HTR-8/SVneo (cell line): ENCODE measurements around the gene SELE.

ENCODE experiments used
- DNase-seq: peaks from one replicate; pipeline ENCODE4 v3.0.0; 2011; ENCODE audit warnings: low spot score, mixed read lengths; ENCODE audit not compliant: insufficient read length
- FAIRE-seq: peaks from 2 replicates; lab custom pipeline; 2011; peaks lifted over from hg19 to GRCh38; lab: Jason Lieb, UNC

Gene SELE, protein sequence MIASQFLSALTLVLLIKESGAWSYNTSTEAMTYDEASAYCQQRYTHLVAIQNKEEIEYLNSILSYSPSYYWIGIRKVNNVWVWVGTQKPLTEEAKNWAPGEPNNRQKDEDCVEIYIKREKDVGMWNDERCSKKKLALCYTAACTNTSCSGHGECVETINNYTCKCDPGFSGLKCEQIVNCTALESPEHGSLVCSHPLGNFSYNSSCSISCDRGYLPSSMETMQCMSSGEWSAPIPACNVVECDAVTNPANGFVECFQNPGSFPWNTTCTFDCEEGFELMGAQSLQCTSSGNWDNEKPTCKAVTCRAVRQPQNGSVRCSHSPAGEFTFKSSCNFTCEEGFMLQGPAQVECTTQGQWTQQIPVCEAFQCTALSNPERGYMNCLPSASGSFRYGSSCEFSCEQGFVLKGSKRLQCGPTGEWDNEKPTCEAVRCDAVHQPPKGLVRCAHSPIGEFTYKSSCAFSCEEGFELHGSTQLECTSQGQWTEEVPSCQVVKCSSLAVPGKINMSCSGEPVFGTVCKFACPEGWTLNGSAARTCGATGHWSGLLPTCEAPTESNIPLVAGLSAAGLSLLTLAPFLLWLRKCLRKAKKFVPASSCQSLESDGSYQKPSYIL

DNA sequence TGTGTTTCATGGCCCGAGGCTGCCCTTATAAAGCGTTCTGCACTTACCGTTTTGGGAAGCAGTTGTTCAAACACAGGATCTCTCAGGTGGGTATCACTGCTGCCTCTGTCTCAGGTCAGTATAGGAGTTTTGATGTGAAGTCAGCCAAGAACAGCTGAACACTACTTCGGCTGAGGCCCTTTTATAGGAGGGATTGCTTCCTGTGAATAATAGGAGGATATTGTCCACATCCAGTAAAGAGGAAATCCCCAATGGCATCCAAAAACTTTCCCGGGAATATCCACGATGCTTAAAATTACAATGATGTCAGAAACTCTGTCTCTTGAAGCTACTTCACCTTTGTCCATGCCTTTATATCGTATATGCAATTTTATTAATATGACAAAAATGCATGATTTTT lies at the start of gene SELE:
TSS of gene SELE (minus strand) at position 156 of the 400 bp plus-strand sequence. CDS start 467 bp downstream, outside the sequence.
- DNase-seq: no peak
- no peak for FAIRE-seq

DNA sequence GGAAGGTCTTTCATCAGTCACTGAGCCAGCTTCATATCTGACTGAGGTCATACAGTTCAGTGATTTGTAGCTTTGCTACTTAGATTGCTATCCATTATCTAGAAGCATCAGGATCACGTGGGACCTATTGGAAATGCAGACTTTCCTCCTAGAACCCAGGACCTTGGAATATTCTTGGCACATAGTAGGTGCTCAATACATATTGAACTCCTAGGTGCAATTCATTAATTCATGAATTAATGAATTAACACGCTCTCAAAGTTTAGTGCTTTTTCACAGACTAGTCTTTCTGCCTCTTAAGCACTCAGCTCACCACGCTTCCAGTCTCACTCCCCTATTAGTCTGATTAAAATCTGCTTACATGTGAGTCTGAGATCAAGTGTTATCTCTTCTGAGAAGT lies 48.7 kb upstream of the SELE start:
- FAIRE-seq (no peak), DNase-seq (no peak)

DNA sequence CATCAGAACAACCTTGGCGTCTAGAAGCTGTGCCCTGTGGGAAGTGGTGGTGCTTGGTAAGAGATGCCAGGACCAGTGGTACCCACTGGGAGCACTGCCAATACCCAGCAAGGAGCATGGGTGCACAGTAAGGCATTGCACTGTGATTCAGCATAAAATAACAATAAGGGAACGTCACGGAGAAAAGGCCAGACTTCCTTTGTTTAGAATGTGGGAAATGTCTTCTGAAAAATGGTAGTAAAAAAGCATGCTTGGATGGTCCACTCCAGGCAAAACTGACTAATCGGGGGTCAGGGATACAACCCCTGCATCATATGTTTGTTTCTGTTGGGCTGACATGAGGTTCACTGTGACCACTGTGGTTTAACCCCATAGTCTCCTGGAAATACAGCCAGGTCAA lies 46.1 kb upstream of the SELE start:
- no peak for DNase-seq
- FAIRE-seq: no peak

DNA sequence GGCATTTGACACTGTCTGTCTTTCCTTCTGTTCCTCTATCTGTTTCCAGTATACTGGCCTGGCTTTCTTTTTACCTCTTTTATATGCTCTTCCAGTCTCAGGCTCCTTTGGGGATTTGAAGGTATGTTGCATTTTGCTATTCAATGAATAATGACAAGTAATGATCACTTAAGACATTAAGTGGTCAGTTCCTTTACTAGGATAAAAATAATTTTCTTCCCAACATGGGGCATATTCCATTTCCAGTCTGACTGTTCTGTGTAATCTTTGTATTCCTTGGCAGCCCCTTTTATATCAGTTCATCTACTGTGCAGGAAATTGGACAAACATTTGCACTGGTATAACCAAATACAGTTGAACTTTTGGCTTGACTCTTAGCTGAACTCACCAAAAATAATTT lies 45.3 kb upstream of the SELE start:
- no peak for DNase-seq

DNA sequence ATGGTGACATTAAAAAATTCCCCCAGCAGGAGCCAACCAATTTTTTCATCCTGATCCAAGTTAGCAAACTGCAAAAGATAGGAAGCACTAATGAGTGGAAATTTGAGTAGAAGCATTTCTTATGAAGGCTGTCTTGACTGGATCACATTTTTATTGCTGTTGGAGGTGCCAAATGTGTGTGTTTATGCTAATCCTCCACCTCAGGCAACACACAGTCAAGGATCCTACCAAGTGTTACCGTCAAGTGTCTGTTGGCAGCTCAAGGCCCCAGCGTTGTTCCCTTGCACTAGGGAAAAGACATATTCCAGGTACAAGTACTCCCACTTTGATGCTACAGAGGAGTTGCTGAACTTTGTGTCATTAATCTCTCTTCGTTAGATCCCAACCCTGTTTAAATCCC lies 42.6 kb upstream of the SELE start:
- FAIRE-seq (no peak), DNase-seq (no peak)

More for the DNA sequence above, 45.3 kb upstream of the SELE start:
- FAIRE-seq: no peak

DNA sequence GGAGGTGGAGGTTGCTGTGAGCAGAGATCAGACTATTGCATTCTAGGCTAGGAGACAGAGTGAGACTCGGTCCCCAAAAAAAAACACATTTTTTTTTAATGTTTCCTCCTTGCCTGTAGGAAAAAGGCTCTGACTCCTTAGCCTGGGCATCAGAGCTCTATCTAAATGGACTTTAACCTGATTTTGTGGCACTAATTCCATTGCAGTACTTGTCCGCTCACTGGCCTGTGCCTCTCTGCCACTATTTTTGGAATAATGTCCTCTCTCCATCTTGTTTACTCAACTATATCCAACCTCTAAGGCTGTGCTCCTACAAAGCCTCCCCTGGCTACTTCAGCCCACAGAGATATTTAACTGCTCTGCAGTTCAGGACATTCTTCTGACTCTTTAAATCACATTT lies 34.3 kb upstream of the SELE start:
- FAIRE-seq (no peak), DNase-seq (no peak)

DNA sequence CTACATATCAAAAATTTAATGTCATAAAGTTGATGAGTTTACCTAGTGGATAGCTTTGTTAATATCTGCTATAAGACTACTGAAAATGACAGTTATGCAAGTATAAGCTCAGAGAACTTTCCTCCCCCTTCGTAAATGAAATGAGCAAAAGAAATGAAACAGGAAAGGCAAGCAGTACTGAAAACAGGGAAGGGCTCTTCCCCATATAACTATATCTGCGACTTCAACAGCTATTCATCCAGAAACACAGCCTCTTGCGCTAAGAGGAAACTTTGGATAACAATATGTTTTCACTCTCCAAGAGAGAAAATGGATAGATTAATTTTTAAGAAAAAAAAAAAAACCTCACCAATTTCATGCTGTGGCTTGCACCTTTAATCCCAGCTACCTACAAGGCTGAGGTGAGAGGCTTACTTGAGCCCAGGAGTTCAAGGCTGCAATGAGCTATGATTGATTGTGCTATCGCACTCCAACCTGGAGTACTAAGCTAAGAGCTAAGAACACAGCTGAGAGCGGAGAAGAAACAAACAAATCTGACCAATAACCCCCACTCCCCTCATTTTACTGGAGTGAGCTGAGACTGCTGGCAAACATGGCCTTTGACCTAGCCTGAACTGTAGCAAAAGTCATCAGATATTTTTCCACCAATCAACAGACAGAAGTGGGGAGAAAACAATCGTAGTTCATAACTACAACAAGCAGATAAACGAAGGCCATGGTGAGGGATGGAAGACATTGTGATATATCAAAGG lies 31.9 kb upstream of the SELE start:
- no peak for FAIRE-seq
- no peak for DNase-seq

DNA sequence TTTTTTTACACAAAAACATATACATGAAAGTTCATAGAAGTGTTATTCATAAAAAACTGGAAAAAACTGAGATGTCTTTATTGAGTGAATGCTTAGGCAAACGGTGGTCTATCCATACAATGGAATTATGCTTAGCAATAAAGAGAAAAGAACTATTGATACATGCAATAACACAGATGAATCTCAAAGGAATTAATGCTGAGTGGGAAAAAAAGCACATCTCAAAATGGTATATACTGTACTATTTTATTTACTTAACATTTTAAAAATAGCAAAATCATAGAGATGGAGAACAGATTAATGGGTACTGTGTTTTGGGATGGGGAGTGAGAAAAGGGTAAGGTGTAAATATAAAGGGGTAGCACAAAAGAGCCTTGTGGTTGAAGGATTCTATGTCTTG lies 31.0 kb upstream of the SELE start:
- FAIRE-seq (no peak), DNase-seq (no peak)

DNA sequence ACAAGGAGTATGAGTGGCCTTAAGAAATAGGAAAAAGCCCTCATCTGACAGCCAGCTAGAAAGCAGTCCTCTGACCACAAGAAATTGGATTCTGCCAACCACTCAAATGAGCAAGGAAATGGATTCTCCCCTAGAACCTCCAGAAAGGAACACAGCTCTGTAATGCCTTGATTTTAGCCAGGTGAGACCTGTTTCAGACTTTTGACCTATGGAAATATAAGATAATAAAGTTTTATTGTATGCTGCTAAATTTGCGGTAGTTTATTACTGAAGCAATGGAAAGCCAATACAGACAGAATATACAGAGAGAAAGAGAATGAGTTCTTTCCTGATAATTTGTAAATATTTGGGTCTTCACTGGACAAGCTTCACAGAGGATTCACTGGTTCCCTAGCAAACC lies 28.8 kb upstream of the SELE start:
- FAIRE-seq (no peak), DNase-seq (no peak)

DNA sequence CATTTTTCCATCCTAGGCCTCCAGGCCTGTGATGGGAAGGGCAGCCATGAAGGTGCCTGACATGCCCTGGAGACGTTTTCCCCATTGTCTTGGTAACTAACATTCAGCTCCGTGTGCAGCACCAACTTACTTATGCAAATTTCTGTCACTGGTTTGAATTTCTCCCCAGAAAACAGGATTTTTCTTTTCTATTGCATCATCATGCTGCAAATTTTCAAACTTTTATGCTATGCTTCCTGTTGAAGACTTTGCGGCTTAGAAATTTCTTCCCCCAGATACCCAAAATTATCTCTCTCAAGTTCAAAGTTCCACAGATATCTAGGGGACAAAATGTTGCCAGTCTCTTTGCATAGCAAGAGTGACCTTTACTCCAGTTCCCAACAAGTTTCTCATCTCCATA lies 25.2 kb upstream of the SELE start:
- no peak for DNase-seq
- FAIRE-seq: no peak

DNA sequence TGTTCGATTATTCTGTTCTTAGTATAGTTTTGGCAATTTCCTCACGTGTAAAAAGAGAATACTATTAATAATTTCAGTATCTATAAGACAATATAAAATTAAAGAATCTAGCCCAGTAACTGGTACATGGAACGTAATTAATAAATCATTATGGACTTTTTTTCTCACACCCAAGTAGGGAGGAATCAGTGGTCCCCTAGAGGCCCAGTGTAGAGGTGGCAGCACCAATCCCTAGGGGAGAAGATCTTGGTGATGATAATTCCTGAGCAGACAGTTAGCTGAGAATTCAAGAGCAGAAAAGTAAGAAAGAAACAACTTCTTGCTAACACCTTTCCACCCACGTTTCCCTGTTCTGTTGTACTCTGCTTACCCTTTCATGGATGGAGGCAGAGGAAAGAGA lies 19.7 kb upstream of the SELE start:
- DNase-seq (no peak), FAIRE-seq (no peak)

DNA sequence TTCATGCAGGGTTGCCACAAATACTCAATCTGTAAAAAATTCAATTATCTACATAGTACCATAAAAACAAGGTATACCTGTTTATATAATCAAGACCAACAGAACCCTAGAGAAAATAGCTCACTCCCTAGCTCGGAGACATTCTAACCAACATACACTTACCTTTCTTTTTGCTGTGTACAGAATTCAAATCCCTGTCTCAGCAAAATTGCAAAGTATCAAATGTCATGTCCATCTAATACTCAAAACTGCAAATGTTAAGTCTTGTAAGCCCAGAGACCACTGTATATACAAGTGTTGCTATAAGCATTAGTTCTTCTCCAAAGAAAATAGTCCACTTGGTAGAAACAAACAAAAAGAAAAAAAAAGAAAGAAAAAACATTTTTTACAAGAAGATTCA lies 16.2 kb upstream of the SELE start:
- FAIRE-seq (no peak), DNase-seq (no peak)

DNA sequence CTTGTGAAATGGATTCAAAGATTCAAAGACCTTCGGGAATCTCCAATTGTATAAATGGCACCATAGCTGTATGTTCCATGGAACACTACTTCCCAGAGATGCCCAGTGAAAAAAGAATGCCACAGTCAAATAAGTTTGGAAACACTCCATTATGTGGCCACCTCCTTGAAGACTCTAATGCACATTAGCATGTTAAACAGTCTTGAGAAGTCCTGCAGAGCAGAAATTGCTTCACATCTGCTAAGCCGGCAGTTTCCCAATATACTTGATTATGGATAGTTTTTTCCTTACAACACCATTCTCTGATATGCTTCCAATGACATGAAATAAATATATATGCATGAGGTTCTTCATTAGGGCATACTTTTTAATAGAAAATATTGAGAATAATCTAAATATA lies 12.7 kb upstream of the SELE start:
- FAIRE-seq (no peak), DNase-seq (no peak)

DNA sequence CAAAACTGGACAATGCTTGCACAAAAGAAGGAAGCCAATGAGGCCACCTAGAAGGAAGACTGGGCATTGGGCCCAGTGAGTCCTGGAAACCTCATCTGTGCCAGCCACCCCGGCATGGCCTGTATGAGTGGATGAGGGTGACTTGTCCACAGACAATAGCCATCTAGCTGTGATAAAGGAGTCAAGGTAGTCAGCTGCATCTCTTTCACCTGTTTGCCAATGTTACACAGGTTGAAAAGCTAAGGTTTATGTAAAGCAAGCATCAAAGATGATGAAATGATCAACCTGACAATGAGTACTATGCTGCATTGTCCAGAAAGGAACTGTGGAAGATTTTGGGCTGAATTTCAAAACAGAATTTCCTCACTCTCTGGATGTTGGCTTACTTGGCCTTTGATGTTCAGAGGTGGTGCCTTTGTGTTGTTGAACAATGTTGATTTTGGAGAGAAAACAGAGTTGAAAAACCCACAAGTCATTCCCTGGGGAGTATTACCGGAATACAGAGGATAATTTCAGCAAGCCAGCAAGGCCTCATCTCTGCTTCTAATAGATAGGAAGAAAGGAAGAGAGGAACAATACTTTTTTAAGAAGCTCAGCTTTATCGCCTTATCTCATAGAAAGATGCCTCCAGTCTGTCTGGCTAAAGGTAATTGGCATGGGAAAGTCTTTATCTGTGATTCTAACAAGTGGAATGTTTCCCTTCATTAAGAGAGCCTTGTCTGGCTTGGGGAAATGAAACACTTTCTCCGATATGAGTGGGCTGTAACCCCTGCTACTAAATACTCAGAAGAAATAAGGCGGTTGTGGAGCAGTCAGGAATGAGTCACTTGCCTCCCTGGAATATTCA lies 11.4 kb upstream of the SELE start:
- DNase-seq (no peak), FAIRE-seq (no peak)

DNA sequence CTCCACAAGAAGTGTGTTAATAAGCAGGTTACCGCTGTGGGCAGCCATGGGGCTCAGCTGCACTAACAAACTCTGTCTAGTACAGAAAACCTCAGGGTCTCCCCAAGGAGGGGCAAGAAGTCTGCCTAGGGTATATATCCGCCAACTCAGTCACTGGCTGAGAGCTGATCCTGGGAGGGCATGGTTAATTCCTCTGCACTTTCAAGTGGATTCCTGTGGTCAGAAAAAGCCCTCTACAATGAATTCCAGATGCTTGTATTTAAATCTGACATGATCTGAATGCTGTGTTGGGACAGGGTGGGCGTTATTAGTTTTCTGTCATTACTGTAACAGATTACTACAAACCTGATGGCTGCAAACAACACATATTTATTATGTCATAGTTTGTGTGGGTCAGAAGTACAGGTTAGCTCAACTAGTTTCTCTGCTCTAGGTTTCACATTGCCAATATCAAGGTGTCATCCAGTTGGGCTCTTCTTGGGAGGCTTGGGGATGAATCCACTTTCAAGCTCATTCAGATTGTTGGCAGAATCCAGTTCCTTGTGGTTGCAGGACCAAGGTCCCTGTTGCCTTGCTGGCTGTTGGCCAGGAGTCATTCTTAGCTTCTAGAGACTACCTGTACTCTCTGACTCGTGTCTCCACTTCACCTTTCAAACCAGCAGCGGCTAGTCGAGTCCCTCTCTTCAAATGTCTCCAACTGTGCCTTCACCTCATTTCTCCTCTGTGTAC lies 8.0 kb upstream of the SELE start:
- FAIRE-seq: no peak
- DNase-seq: peak; percentile 31

DNA sequence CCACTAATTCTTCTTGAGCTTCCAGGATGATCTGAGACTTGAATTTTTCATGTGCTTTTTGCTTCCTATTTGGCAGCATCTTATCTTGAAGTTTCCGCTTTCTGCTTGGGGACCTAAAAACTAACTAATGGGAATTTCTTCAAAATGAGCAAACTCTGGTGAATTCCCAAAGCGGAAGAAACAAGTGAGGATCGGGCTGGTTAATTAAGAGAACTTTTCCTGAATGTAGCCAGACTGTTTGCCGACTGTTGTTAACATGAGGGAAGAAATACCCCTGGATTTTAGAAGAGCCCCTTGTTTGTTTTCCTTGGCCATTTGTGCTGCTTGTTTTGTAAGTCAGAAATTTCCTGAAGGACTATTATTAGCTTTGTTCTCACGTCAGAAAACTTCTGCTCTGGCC lies 6.1 kb upstream of the SELE start:
- no peak for FAIRE-seq
- no peak for DNase-seq

DNA sequence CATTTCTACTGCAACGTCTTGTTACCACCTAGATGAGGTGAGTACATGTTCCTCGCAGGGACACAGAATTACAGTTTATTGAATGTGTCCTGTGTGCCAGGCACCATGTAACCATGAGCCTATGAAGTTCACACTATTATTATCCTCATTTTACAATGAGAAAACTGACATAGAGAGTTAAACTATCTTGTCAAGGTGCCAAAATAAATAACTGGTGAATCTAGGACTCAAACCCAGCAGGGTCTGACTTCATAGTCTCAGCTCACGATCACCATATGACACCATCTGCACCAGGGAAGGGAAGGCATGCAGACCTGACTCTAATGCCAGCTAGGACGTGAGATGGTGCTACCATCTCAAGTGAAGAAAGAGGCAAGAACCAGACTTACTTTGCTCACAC lies 2.4 kb downstream of the SELE start:
- no peak for DNase-seq
- no peak for FAIRE-seq

DNA sequence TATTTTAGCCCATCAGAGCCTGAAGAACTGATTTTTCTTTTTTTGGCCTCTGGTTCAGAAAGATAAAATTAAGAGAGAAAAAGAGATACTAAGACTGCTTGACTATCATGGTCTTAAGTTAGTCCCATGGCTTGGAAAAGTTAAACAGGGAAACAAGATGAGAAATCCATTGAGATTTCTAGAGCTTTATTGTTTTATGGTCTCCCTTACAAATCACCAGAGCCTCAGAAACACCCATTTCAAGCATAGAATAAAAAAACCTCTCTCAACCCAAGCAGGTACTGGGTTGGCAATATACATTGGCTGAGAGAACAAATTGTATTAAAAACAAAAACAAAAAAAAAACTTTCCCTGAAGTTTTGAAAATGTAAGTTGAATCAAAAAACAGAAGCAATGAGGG lies 3.9 kb downstream of the SELE start:
- FAIRE-seq (no peak), DNase-seq (no peak)

DNA sequence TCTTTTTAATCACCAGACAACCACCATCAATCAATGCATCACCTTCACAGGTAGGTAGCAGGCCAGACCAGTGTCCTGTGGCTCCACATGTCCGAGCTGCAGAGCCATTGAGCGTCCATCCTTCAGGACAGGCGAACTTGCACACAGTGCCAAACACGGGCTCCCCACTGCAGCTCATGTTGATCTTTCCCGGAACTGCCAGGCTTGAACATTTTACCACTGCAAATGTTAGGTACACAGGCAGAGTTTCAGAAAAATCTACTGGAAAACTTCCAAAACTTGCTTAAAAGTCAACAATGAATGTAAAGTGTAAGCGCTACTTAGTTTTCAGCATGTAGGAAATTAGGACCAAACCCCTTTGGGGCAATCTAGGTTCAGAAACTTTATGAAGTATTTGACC lies 6.6 kb downstream of the SELE start:
- FAIRE-seq (no peak), DNase-seq (no peak)

DNA sequence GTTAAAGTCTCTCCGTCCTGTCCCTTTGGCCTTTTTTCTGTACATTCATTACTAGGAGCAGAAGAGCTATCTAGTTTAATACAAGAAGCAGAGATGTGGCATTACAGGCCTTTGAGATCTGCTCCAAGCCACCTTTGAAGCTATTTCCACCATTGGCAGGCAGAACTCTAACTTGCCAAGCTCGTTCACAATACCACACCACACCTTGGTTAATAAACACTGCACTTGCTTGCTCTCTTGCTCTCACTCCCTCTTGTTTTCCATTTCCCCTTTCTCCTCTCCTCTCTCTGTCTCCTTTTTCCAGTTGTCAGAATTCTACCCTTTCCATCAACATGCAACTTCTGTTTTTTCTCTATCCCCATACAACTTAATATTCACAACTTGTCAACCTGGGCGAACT lies 7.0 kb downstream of the SELE start:
- no peak for DNase-seq
- no peak for FAIRE-seq
